NT2/D1 (cell line): Measurements from ENCODE around the gene PSME1.

Experiments used
- DNase-seq: peaks from one replicate; pipeline ENCODE4 v3.0.0-alpha.2; 2011; ENCODE audit warnings: low read depth, low spot score
- H3K27me3 ChIP-seq: 2 replicates; pipeline ENCODE4 v1.6.0; 2011; ENCODE audit warnings: mild to moderate bottlenecking; ENCODE audit not compliant: insufficient read length, insufficient read depth
- H3K36me3 ChIP-seq: 2 replicates; pipeline ENCODE4 v1.6.1; 2011; ENCODE audit warnings: mild to moderate bottlenecking, low read length, mixed read lengths; ENCODE audit not compliant: insufficient read depth, insufficient read length
- H3K4me1 ChIP-seq: 2 replicates; pipeline ENCODE4 v1.5.1; 2011; ENCODE audit not compliant: insufficient read depth, insufficient read length
- H3K4me3 ChIP-seq: 2 replicates; pipeline ENCODE4 v1.5.1; 2011; ENCODE audit warnings: low read depth; ENCODE audit not compliant: insufficient read length
- H3K9ac ChIP-seq: 2 replicates; pipeline ENCODE4 v1.6.0; 2011; ENCODE audit warnings: low read depth; ENCODE audit not compliant: insufficient read length
- H3K9me3 ChIP-seq: 2 replicates; pipeline ENCODE4 v1.5.1; 2011; ENCODE audit warnings: mild to moderate bottlenecking, low read length; ENCODE audit not compliant: insufficient read depth
- SUZ12 ChIP-seq: IDR thresholded peaks from 2 replicates; pipeline ENCODE4 v1.6.1; 2011; ENCODE audit not compliant: insufficient read length, insufficient read depth; ENCODE audit errors: extremely low read depth
- YY1 ChIP-seq: IDR thresholded peaks from 2 replicates; pipeline ENCODE4 v1.6.1; 2011; ENCODE audit not compliant: insufficient read length, insufficient read depth
- ZNF274 ChIP-seq: IDR thresholded peaks from 2 replicates; pipeline ENCODE4 v1.6.1; 2011; ENCODE audit warnings: mild to moderate bottlenecking, low read depth, low read length

PSME1 gene

GRCh38 chr14:24123424-24124417 lies 12.3 kb upstream of the PSME1 start:
- Histone ChIP-seq H3K36me3 (peaks cover 29% of the 10 kb centered on the region), H3K9ac (no peak overlapping the region)

GRCh38 chr14:24126939-24127338 lies 9.1 kb upstream of the PSME1 start:
- Histone ChIP-seq H3K36me3 (peaks cover 6% of the 10 kb centered on the region), H3K4me1 (peaks cover 2% of the 10 kb centered on the region), H3K4me3 (no peak overlapping the region), H3K9me3 (no peaks in the 10 kb centered on the region), H3K27me3 (no peaks in the 10 kb centered on the region), H3K9ac (no peak overlapping the region)
- DNase-seq, result no peak
- TF ChIP-seq ZNF274 (no peak), SUZ12 (no peak), YY1 (no peak)

More at GRCh38 chr14:24123424-24124417, 12.3 kb upstream of the PSME1 start:
- H3K27me3 ChIP-seq, result no peaks in the 10 kb centered on the region
- H3K4me1 ChIP-seq, result no peaks in the 10 kb centered on the region
- H3K9me3 ChIP-seq, result no peaks in the 10 kb centered on the region
- no peak for DNase-seq
- TF ChIP-seq ZNF274 (no peak), SUZ12 (no peak), YY1 (no peak)
- no peak overlapping the region for H3K4me3 ChIP-seq

GRCh38 chr14:24127673-24128072 lies 8.3 kb upstream of the PSME1 start:
- H3K9ac ChIP-seq, result no peak overlapping the region
- H3K4me1 ChIP-seq, result peaks cover 7% of the 10 kb centered on the region

GRCh38 chr14:24129410-24129998 lies 6.5 kb upstream of the PSME1 start:
- no peaks in the 10 kb centered on the region for H3K27me3 ChIP-seq
- no peak for DNase-seq
- H3K9me3 ChIP-seq, result no peaks in the 10 kb centered on the region
- no peak for TF ChIP-seq SUZ12
- TF ChIP-seq ZNF274, result no peak
- TF ChIP-seq YY1, result no peak
- no peak overlapping the region for H3K9ac ChIP-seq
- no peaks in the 10 kb centered on the region for H3K36me3 ChIP-seq
- H3K4me3 ChIP-seq, result no peak overlapping the region
- peaks cover 7% of the 10 kb centered on the region for H3K4me1 ChIP-seq

More at GRCh38 chr14:24127673-24128072, 8.3 kb upstream of the PSME1 start:
- Histone ChIP-seq H3K36me3 (peaks cover 6% of the 10 kb centered on the region), H3K9me3 (no peaks in the 10 kb centered on the region), H3K27me3 (no peaks in the 10 kb centered on the region), H3K4me3 (no peak overlapping the region)
- TF ChIP-seq ZNF274 (no peak), YY1 (no peak), SUZ12 (no peak)
- no peak for DNase-seq

- Histone ChIP-seq H3K4me3 (no peak within 1 kb of the TSS), H3K4me1 (peaks cover 7% of the 10 kb centered on the region), H3K9me3 (no peaks in the 10 kb centered on the region), H3K27me3 (peaks cover 3% of the 10 kb centered on the region), H3K36me3 (no peaks in the 10 kb centered on the region), H3K9ac (no peak within 1 kb of the TSS)
- TF ChIP-seq SUZ12 (no peak), ZNF274 (no peak), YY1 (no peak)
- no peak for DNase-seq
Observed at GRCh38 chr14:24130380-24130716, 5.6 kb upstream of the PSME1 start, which contains the start of gene FITM1. Gene FITM1 (plus strand): TSS chr14:24130659. CDS start chr14:24131564, 905 bp downstream.

- no peak for DNase-seq
- Histone ChIP-seq H3K4me1 (peaks cover 7% of the 10 kb centered on the region), H3K9ac (no peak overlapping the region), H3K36me3 (no peaks in the 10 kb centered on the region), H3K27me3 (peaks cover 4% of the 10 kb centered on the region), H3K9me3 (no peaks in the 10 kb centered on the region), H3K4me3 (no peak overlapping the region)
- TF ChIP-seq YY1, result no peak
- TF ChIP-seq ZNF274, result no peak
- no peak for TF ChIP-seq SUZ12
Observed at GRCh38 chr14:24130717-24131548, 5.1 kb upstream of the PSME1 start.
